ENCODE measurements around the gene SEMA5A.

DNA sequence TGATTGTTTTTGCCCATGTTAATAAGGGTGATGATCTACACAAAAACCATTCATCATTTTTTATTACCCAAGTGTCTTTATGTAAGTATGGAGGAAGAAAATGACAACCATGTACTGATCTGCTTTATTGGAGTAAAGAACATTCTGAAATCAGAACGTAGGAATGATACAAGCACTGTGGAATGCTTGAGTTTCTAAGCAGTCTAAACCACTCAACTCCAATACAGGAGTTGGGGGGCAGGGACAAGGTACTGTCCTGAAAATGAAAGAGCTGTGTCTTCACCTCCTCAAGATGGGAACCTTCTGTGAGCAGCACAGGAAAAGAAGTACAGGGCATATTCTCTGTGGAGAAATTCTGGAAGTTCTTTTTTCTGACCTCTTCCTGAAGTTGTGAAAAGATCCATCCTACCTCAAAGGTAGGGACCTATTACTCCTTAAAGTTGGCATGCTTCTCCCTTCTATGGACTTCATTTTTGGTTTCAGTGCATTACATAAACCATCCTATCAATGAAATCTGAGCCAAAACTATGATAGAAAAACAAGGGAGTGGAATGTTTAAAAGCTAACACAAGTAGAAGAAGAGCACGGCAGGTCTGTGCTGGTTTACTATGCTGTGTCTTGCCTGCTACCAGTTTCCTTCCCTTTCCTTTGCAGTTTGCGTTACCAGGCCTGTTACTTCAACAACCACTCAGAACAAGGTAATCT, 202.6 kb downstream of the SEMA5A start:
- TF ChIP-seq TEAD4 (CRISPR knock-in tag; IDR thresholded peaks at IDR 0.05) (no peak), KAT7 (CRISPR knock-in tag; IDR thresholded peaks at IDR 0.05; ENCODE audit: borderline replicate concordance) (no peak)

Measured in WTC11 (cell line).